ENCODE data around the gene CYTH2.

DNA sequence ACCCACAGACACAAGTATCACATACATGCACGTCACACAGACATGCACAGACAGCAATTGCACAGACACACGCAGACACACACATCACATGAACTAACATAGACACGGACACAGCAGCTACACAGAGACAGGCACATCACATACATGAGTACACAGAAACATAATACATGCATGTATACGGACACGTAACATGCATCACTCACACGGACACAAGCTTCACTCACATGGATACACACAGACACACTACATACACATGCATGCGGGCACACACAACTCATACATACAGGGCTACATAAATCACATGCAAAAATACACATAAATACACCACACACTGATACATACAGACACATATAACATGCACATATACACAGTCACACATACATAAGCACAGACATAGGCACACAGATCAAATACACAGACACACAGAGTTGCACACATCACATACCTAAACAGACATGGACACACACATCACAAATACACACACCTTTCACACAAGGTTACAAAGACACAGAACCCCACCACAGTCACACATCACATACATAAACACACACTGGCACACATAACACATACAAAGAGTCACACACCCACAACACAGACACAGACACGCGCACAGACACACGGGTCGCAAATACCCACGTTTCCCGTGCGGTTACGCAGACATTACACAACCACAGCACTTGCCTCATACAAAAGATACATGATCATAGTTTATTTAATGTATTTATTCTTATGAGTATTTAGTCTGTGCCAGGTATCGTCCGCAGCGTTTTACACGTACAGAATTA lies 43.5 kb downstream of the CYTH2 start:
- TF ChIP-seq, protein P1, sequence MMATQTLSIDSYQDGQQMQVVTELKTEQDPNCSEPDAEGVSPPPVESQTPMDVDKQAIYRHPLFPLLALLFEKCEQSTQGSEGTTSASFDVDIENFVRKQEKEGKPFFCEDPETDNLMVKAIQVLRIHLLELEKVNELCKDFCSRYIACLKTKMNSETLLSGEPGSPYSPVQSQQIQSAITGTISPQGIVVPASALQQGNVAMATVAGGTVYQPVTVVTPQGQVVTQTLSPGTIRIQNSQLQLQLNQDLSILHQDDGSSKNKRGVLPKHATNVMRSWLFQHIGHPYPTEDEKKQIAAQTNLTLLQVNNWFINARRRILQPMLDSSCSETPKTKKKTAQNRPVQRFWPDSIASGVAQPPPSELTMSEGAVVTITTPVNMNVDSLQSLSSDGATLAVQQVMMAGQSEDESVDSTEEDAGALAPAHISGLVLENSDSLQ (IDR thresholded peaks at IDR 0.05), result peak; percentile 31; the same call in 1 of the 2 replicates
- TF ChIP-seq FOXK2 (IDR thresholded peaks at IDR 0.05) (no peak), FOXM1 (IDR thresholded peaks at IDR 0.05; ENCODE audit: borderline replicate concordance) (no peak), CTBP1 (IDR thresholded peaks at IDR 0.05; ENCODE audit: borderline replicate concordance) (no peak), ELF4 (IDR thresholded peaks at IDR 0.05) (no peak; the same call in 1 of the 2 replicates), L3MBTL2 (conservative IDR thresholded peaks at IDR 0.05) (no peak), TARDBP (IDR thresholded peaks at IDR 0.05) (peak; percentile 29; the same call in 1 of the 2 replicates), FOXA1 (IDR thresholded peaks at IDR 0.05) (no peak), HDGF (IDR thresholded peaks at IDR 0.05; ENCODE audit: borderline replicate concordance) (no peak), SP1 (IDR thresholded peaks at IDR 0.05) (no peak), BHLHE40 (IDR thresholded peaks at IDR 0.05; ENCODE audit: borderline replicate concordance) (no peak)

Measured in HEK293T (cell line).